Glutamatergic neuron (in vitro differentiated cells): Measurements from ENCODE around the gene CASQ2. TPM values are rescaled to one million over a fixed set of nuclear protein-coding genes. Genes with fewer than 3 reads are reported as not detected.

Source experiments
- DNase-seq: peaks from one replicate; pipeline ENCODE4 v3.0.0; 2022
- H3K27ac Mint-ChIP-seq: one replicate; pipeline ENCODE4 v1.8.0; 2020; ENCODE audit warnings: mild to moderate bottlenecking, mixed read lengths, inconsistent platforms; ENCODE audit not compliant: unreplicated experiment
- H3K27me3 Mint-ChIP-seq: one replicate; pipeline ENCODE4 v1.8.0; 2020; ENCODE audit warnings: mild to moderate bottlenecking, moderate library complexity, mixed read lengths, inconsistent platforms; ENCODE audit not compliant: unreplicated experiment
- H3K36me3 Mint-ChIP-seq: one replicate; pipeline ENCODE4 v1.8.0; 2020; ENCODE audit warnings: mild to moderate bottlenecking, mixed read lengths, inconsistent platforms; ENCODE audit not compliant: unreplicated experiment
- H3K4me1 Mint-ChIP-seq: one replicate; pipeline ENCODE4 v1.8.0; 2020; ENCODE audit warnings: mild to moderate bottlenecking, low read depth, mixed read lengths, inconsistent platforms; ENCODE audit not compliant: unreplicated experiment
- H3K4me3 Mint-ChIP-seq: one replicate; pipeline ENCODE4 v1.8.0; 2020; ENCODE audit warnings: mild to moderate bottlenecking, mixed read lengths, inconsistent platforms; ENCODE audit not compliant: unreplicated experiment
- H3K9me3 Mint-ChIP-seq: one replicate; pipeline ENCODE4 v1.8.0; 2020; ENCODE audit warnings: mild to moderate bottlenecking, moderate library complexity, mixed read lengths, inconsistent platforms; ENCODE audit not compliant: unreplicated experiment
- CTCF ChIP-seq: fragments of 200-600 bp; sonication (generic); IDR thresholded peaks from one replicate; pipeline ENCODE4 v1.5.0; 2021; ENCODE audit not compliant: partially characterized antibody, unreplicated experiment
- total RNA-seq: library from RNA; stranded (reverse); fragmentation: NEBNext Ultra II Directional; extraction: Animal tissue kit (Norgen Biotek cat#: 25700); gene quantifications from one replicate; pipeline ENCODE4 v1.2.1, GENCODE V29; 2021; ENCODE audit not compliant: unreplicated experiment

Gene CASQ2
- total RNA-seq, 1 donor from 2014 or later, result not detected

GRCh38 chr1:115722221-115722620, 46.3 kb downstream of the CASQ2 start:
- peaks cover 1% of the 10 kb centered on the region for H3K9me3 Mint-ChIP-seq
- H3K4me1 Mint-ChIP-seq, result peaks cover 26% of the 10 kb centered on the region
- H3K27ac Mint-ChIP-seq, result no peak overlapping the region
- H3K4me3 Mint-ChIP-seq, result no peak overlapping the region
- H3K36me3 Mint-ChIP-seq, result no peaks in the 10 kb centered on the region
- no peak for DNase-seq
- peaks cover 2% of the 10 kb centered on the region for H3K27me3 Mint-ChIP-seq
- TF ChIP-seq CTCF, result no peak

DNA sequence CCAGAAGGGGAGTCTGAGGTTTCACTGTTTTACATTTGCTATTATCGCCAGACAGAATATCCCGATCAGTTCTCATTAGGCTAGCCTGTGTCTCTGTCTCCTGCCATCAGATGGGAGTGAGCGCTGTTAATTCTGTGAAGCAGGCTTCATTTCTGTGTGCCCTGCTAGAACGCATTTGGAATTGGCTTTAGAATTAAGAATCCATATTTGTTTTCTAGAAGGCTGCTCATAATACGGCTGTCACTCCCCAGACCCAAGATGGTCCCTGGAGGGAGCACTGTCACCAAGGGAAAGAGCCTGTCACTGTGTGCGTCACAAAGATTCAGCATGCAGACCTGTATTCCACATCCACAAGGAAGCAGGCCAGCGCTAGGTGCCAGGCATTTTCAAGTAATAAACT, 49.2 kb downstream of the CASQ2 start:
- no peak for TF ChIP-seq CTCF
- H3K4me1 Mint-ChIP-seq, result peaks cover 26% of the 10 kb centered on the region
- no peaks in the 10 kb centered on the region for H3K36me3 Mint-ChIP-seq
- H3K4me3 Mint-ChIP-seq, result no peak overlapping the region
- no peak overlapping the region for H3K27ac Mint-ChIP-seq
- no peak for DNase-seq
- peaks cover 3% of the 10 kb centered on the region for H3K9me3 Mint-ChIP-seq
- peaks cover 2% of the 10 kb centered on the region for H3K27me3 Mint-ChIP-seq

DNA sequence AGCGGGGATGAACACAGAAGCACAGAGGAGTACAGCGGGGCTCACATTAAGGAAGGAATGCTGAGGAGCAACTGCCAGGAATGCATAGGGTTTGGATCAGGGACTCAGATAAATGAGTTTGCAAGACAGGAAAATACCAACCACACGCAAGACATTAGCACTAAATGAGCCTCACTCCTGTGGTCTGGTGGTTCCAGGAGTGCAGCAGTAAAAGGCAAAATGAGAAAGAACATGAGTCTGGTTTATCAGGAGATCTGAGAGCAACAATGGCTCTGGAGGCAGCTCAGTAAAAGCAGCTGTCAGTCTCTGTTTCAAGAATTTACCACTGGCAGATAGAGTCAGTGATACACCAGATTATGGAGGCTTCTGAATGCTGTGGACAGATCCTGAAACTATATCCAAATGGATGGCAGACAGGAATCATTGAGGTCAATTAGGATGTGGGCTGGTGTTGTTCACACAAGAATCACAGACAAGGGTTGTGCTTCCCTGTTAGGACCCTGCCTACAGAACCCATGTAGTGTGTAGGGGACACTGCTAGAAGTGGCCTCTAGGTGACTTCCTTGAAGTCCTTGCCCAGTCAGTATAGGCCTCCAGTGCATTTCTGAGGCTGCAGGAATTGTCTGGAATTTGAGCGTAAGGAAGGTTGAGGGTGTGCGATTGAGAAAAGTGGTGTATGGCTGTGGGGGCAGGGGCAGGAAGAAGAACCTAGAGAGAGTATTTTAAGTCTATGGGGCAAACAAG, 50.3 kb downstream of the CASQ2 start:
- Mint-ChIP-seq H3K27ac (no peak overlapping the region), H3K4me1 (peaks cover 24% of the 10 kb centered on the region), H3K27me3 (no peaks in the 10 kb centered on the region), H3K9me3 (peaks cover 3% of the 10 kb centered on the region), H3K4me3 (no peak overlapping the region), H3K36me3 (no peaks in the 10 kb centered on the region)
- TF ChIP-seq CTCF, result no peak
- DNase-seq, result no peak

GRCh38 chr1:115717541-115717940, 51.0 kb downstream of the CASQ2 start:
- Mint-ChIP-seq H3K36me3 (no peaks in the 10 kb centered on the region), H3K27me3 (no peaks in the 10 kb centered on the region)
- peak; percentile 77 for TF ChIP-seq CTCF

GRCh38 chr1:115714572-115715141, 53.9 kb downstream of the CASQ2 start:
- DNase-seq, result no peak
- H3K9me3 Mint-ChIP-seq, result peaks cover 3% of the 10 kb centered on the region
- H3K27ac Mint-ChIP-seq, result no peak overlapping the region
- no peak for TF ChIP-seq CTCF
- peaks cover 14% of the 10 kb centered on the region for H3K4me1 Mint-ChIP-seq
- H3K36me3 Mint-ChIP-seq, result peaks cover 5% of the 10 kb centered on the region
- H3K27me3 Mint-ChIP-seq, result no peaks in the 10 kb centered on the region
- H3K4me3 Mint-ChIP-seq, result no peak overlapping the region

More at GRCh38 chr1:115717541-115717940, 51.0 kb downstream of the CASQ2 start:
- Mint-ChIP-seq H3K4me3 (no peak overlapping the region), H3K4me1 (peaks cover 24% of the 10 kb centered on the region), H3K27ac (no peak overlapping the region), H3K9me3 (peaks cover 3% of the 10 kb centered on the region)
- DNase-seq, result peak; percentile 77
